GM19438 (cell line): Measurements from ENCODE around the gene MYO1H.

Experiments
- ATAC-seq: cut with Tn5 transposase; IDR thresholded peaks from one replicate; pipeline ENCODE4 v1.9.1; 2021; ENCODE audit warnings: low read depth; ENCODE audit not compliant: unreplicated experiment

MYO1H gene

GRCh38 chr12:109488051-109488665, 140.5 kb downstream of the MYO1H start:
- no peak for ATAC-seq

GRCh38 chr12:109489016-109489954, 141.6 kb downstream of the MYO1H start:
- no peak for ATAC-seq

- ATAC-seq: no peak
Observed at GRCh38 chr12:109489955-109490565, 142.4 kb downstream of the MYO1H start.

- ATAC-seq: no peak
Observed at GRCh38 chr12:109491671-109492070, 144.0 kb downstream of the MYO1H start.

GRCh38 chr12:109492371-109492770, 144.7 kb downstream of the MYO1H start:
- no peak for ATAC-seq

GRCh38 chr12:109493090-109493489, 145.4 kb downstream of the MYO1H start:
- ATAC-seq: no peak

GRCh38 chr12:109493938-109494337, 146.2 kb downstream of the MYO1H start:
- ATAC-seq: no peak

GRCh38 chr12:109494348-109494881, 146.7 kb downstream of the MYO1H start:
- ATAC-seq: no peak

- no peak for ATAC-seq
Observed at GRCh38 chr12:109495012-109495411, 147.3 kb downstream of the MYO1H start.

GRCh38 chr12:109496306-109496705, 148.6 kb downstream of the MYO1H start:
- ATAC-seq: no peak

- ATAC-seq: no peak
Observed at GRCh38 chr12:109497675-109498074, 150.0 kb downstream of the MYO1H start.
